Dermis blood vessel endothelial cell (primary cell): ENCODE data around the gene PEX26. TPM values are rescaled to one million over a fixed set of nuclear protein-coding genes. Genes with fewer than 3 reads are reported as not detected.
A peak's percentile ranks its signal among the peaks of the same experiment; 100 is the strongest.
"Not testable (repeated sequence)": the region's sequence is repeated elsewhere in the genome, so short reads cannot be mapped to it uniquely, and the experiment has no call there.

Source experiments
- DNase-seq: peaks from one replicate; pipeline ENCODE4 v3.0.0; 2010
- total RNA-seq: library from RNA; depleted of rRNA; stranded (reverse); fragments of >200 nt; gene quantifications from 2 replicates; pipeline ENCODE4 v1.2.3, GENCODE V29; 2014

Gene PEX26
- total RNA-seq, 1 donor from 2014 or later, result 24.8 TPM

- no peak for DNase-seq
Measured at GRCh38 chr22:18056807-18057474, 20.8 kb upstream of the PEX26 start.

GRCh38 chr22:18057568-18058209 lies 20.1 kb upstream of the PEX26 start:
- peak; percentile 97 for DNase-seq

DNA sequence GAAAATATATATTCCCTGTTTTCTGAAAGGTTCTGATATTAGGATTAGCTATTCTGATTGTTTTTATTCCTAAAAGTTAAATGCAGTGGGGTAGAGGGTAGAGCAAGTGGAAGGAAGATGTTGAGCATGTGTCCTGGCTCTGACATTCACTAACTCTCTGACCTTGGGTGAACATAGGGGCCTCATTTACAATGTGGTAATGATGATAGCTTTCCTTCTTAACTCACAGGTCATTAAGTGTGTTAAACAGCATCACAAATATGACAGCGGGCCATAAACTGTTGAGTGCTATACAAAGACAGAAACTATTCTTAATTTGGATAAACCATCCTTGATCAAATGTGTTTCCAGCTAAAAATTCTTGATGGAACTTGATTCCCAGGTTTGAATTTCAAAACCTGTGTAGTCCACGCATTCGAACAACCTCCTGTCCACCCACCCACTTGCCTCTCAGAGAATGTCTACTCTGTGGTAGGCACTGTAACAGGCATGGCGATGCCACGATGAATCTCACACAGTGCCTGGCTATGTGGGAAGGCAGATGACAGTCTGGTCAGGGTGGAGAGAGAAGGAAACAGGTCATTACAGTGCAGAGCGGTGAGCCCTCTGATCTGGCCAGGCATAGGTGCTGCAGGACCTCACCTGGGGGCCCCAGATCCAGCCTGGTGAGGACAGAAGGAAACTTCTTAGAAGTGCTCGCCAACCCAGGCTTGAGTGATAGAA lies 19.3 kb upstream of the PEX26 start:
- DNase-seq, result no peak

DNA sequence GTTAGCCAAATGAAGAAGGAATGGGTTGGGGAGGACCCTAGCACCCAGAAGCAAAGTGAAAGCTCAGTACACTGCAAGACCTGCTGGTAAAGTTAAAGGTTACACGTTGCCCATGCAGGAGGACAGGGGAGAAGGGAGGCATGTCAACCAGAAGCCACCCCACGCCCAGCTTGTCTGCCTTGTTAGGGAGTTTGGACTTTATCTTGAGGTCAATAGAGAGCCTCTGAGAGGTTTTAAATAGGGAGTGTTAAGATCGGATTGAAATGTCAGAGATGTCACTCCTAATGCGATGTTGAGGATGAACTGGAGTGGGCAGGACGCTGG lies 18.7 kb upstream of the PEX26 start:
- no peak for DNase-seq

DNA sequence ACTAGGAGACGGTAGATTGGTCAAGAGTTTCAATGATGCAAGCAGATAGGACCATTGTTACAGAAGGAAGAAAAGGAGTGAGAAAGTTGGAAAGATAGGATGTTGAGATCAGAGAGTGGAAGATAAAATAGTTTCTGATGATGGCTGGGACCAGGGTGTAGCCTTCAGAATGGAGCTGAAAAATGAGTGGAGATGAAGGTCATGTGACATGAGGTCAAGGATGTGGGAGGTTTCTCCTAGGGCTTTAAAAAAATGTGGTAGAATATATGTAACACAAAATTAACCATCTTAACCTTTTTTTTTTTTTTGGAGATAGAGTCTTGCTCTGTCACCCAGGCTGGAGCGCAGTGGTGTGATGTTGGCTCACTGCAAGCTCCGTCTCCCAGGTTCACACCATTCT lies 18.3 kb upstream of the PEX26 start:
- DNase-seq, result no peak

DNA sequence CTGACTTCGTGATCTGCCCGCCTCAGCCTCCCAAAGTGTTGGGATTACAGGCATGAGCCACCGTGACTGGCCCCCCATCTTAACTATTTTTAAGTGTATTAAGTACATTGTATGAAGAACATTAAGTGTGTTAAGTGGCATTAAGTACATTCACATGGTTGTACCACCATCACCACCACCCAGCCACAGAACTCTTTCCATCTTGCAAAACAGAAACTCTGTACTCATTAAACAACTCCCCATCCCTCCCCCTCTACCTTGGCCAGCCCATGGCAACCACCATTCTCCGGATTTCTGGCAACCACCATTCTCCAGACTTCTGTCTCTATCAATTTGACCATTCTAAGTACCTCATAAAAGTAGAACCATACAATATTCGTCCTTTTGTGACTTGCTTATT lies 17.8 kb upstream of the PEX26 start:
- DNase-seq, result no peak

DNA sequence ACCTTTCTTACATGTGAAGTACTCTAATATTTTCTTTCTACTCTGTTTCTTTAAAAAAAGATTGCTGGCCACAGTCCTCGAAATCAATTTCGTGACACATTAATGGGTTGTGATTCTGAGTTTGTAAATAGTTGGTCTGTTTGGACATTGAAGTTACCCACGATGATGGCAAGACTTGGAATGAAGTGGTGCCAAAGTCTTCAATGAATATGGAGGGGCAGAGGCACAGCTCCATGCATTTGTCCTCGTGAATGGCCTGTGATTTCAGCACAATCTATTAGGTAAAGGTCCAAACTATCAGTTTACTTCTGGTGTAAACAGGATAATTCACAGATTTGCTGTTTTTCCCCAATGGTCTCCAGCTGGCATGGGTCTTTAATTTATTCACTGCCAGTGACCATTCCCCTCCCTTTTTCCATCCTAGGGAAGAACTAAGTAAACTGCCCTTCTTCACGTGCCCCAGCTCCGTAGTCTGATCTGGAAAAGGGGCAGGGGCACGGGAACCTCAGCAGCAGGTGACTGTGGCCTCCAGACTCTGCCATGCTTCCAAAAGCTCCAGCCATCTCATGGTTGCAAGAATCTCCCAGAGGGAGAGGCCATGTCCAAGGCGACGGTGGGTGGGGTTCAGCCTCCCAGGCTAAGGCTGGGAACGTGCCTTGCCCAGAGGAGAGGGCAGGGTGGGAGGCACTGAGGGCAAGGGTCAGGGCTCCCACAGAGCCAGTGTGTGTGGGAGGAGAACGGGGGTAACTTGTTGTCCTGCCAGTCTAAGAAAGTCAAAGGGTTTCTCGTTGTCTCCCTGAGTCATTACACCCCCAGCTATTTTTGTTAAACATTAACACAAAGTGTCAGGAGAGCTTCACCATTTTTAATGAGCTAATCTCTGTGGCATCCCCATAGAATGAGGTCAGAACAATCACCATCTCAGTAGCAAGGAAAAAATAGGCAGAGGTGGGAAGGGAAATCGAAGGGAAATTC lies 16.9 kb upstream of the PEX26 start:
- DNase-seq, result peak; percentile 28

DNA sequence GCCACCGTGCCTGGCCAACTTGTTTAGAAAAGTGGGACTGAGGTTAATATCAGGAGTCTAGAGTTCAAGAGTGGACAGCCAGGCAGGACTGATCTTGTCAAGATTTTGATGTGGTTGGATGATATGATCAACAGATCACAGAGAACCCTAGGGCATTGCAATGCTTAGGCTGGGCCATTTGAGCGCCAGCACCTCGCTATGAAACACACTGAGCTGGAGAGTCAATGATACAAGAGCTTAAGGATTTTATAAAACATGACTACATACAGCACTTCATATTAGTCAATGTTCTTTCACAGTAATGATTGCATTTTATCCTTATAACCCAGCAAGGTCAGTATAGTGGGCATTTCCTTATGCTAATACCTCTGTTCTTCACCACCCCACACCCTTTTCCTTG lies 15.4 kb upstream of the PEX26 start:
- no peak for DNase-seq

DNA sequence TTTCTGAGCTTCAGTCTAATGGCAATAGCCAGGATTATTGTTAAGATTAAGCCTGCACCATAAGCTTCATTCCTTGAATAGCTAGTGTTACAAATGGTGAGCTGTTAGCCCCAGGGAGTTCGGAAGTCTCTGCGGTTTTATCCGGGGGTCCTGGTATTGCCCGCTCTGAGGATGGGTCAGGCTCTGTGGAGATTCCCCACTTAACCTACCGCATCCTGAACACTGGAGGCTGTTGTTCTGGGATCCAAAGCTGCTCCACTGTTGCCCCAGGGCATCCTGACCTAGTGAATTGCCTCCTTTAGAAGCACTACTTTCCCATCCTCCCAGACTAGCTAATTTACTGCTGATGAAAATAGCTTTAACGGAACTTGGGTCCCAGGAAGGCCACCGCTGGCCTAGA lies 14.5 kb upstream of the PEX26 start:
- DNase-seq, result no peak

DNA sequence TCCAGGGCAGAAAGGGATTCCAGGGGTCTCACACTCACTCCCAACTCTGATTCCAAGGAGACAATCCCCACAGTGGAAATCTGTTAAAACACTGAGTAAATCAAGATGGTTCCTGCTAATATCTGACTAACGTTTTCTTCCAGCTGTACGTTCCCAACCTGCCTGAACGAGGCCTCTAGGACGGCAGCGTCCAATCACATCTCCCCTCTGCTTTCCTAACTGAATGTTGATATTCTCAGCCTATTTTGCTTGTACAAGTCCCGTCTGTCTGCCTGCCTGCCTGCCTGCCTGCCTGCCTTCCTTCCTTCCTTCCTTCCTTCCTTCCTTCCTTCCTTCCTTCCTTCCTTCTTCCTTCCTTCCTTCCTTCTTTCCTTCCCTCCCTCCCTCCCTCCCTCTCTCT lies 14.1 kb upstream of the PEX26 start:
- DNase-seq, result not testable (repeated sequence)

DNA sequence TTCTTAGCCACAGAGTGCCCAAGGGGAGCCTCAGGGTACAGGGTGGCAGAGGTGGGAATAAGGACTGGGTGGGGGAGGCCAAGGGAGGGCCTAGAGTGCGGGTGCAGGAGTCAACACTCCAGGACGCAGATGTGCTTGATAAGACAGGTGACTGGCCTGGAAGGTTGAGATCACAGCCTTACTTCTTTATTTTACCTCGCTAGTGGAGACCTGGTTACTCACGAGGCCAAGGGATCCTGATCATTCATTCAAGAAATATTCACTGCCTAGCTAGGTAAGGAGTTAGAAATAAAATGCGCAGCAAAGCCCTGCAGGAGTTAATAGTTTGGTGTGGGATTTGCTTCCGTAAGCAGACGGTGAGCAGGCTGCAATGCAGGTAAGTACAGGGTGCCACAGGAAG lies 13.2 kb upstream of the PEX26 start:
- DNase-seq, result no peak

- no peak for DNase-seq
Measured at GRCh38 chr22:18065256-18065655, 12.5 kb upstream of the PEX26 start.

GRCh38 chr22:18066181-18066859 lies 11.5 kb upstream of the PEX26 start:
- no peak for DNase-seq

DNA sequence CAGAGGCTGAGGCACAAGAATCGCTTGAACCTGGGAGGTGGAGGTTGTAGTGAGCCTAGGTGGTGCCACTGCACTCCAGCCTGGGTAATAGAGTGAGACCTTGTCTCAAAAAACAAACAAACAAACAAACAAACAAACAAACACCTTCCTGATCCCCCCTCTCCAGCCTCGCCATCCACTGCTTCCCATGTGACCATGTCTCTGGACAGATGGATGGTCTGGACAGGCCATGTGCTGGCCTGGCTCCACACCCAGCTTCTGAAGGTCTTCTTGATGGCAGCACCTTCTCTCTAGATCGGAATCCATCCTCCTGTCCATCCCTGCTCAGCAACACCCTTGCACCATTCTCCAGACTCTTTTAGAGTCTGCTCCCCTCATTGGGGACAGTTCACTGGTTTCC lies 10.7 kb upstream of the PEX26 start:
- no peak for DNase-seq

- DNase-seq, result no peak
Measured at GRCh38 chr22:18067548-18068341, 10.0 kb upstream of the PEX26 start.

GRCh38 chr22:18068381-18068988 lies 9.3 kb upstream of the PEX26 start:
- no peak for DNase-seq

GRCh38 chr22:18069041-18069440 lies 8.7 kb upstream of the PEX26 start:
- DNase-seq, result no peak

DNA sequence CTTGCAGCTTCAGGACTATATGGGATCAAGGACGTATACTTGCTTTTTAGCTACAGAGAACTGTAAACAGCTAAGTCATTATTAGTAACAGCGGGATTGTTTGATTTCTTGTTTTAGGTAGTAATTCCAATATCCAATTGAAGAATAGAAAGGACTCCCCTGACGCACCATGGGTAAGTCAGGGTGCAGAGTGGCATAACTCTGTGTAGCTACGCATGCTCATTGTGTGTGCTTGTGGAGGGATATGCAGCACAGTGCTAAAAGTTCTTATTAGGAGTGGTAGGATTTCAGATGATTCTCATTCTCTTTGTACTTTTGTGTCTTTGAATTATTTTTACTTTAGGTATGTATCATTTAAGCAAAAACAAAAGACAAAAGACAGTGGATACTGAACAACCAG lies 7.7 kb upstream of the PEX26 start:
- no peak for DNase-seq

- DNase-seq, result no peak
Measured at GRCh38 chr22:18070556-18071306, 7.1 kb upstream of the PEX26 start.

- not testable (repeated sequence) for DNase-seq
Measured at GRCh38 chr22:18071307-18071967, 6.4 kb upstream of the PEX26 start.
